ENCODE data around the gene YWHAQ. TPM values are rescaled to one million over a fixed set of nuclear protein-coding genes. Genes with fewer than 3 reads are reported as not detected.
A peak's percentile ranks its signal among the peaks of the same experiment; 100 is the strongest.
"Not testable (repeated sequence)": the region's sequence is repeated elsewhere in the genome, so short reads cannot be mapped to it uniquely, and the experiment has no call there.

Gene YWHAQ
- total and polyA plus RNA-seq, 5 donors from 2014 or later: 160 to 359 (median 279) TPM

DNA sequence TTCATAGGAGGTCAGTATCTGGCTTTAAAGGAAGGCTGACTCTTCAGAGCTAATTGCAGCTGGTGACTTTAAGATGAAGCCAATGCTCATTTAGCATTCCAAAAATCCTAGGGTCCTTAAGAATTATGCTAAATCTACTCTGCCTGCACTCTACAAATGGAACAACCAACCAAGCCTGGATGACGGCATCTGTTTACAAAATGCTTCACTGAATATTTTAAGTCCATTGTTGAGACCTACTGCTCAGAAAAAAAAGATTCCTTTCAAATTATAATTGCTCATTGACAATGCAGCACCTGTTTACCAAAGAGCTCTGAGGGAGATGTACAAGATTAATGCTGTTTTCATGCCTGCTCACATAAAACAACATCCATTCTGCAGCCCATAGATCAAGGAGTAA lies 31.4 kb downstream of the YWHAQ start:
- peaks cover 7 to 11% of the 10 kb centered on the region in 2 experiments for H3K9me3 ChIP-seq (ENCODE audit: control insufficient read depth in 2 of 2, low read length in 2 of 2)
- ATAC-seq (ENCODE audit: low read depth in 2 of 2) (no peak), DNase-seq (no peak)
- H3K4me3 ChIP-seq (ENCODE audit: low read depth, low read length): no peak overlapping the region
- no peak overlapping the region for H3K4me3 Mint-ChIP-seq
- H3K9me3 Mint-ChIP-seq: peaks cover 0 to 13% (median 3%) of the 10 kb centered on the region in 7 donors
- peaks cover 23% of the 10 kb centered on the region for H3K36me3 Mint-ChIP-seq
- H3K27ac Mint-ChIP-seq: peak overlapping the region in 2 of 3 donors; percentile 24 to 44
- peaks cover 29% of the 10 kb centered on the region for H3K36me3 ChIP-seq (ENCODE audit: control insufficient read depth, insufficient read depth, low read length)
- no peak overlapping the region for H3K27ac ChIP-seq (ENCODE audit: insufficient read depth, low read length, poor library complexity, severe bottlenecking)
- no peaks in the 10 kb centered on the region for H3K27me3 ChIP-seq (ENCODE audit: control insufficient read depth, insufficient read depth, low read length)
- no peaks in the 10 kb centered on the region for H3K27me3 Mint-ChIP-seq
- H3K4me1 Mint-ChIP-seq: peaks cover 29 to 54% (median 42%) of the 10 kb centered on the region in 4 donors
- H3K4me1 ChIP-seq (ENCODE audit: control insufficient read depth, insufficient read depth, low read length, poor library complexity, severe bottlenecking): peaks cover 24% of the 10 kb centered on the region

DNA sequence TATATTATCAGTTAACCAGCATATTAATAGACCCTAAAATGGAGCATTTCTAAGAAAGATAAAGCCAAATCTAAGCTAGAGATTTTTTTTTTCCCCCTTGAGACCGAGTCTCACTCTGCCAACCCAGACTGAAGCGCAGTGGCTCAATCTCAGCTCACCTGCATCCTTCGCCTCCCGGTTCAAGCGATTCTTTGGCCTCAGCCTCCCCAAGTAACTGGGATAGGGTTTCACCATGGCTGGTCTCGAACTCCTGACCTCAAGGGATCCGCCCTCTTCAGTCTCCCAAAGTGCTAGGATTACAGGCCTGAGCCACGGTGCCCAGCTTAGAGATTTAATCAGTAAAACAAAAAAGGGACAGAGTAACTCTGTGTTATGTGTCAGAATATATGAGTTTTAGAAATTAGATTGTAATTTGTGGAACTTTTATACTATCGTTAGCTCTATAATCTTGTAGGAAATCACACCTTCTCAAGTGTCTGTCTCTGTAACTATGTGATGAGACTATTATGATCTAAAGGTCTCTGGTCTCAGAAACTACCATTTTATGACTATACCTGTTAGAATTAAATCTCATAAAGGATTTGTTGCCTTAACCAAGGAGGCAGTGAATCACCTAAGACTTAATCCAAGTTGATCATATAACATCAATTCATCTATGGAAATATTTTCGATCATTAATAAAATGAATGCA lies 34.0 kb downstream of the YWHAQ start:
- DNase-seq (peak in 2 of 3 donors; percentile 5 to 31), ATAC-seq (ENCODE audit: low read depth in 2 of 2) (peak; percentile 30 to 36)
- H3K27me3 ChIP-seq (ENCODE audit: control insufficient read depth, insufficient read depth, low read length): no peaks in the 10 kb centered on the region
- peak overlapping the region; percentile 78 for H3K4me3 ChIP-seq (ENCODE audit: low read depth, low read length)
- Mint-ChIP-seq H3K4me1 (peaks cover 29 to 65% (median 42%) of the 10 kb centered on the region in 4 donors), H3K36me3 (peaks cover 21% of the 10 kb centered on the region), H3K9me3 (peaks cover 0 to 13% (median 3%) of the 10 kb centered on the region in 7 donors), H3K27me3 (no peaks in the 10 kb centered on the region), H3K27ac (peak overlapping the region; percentile 89 to 96 (median 94)), H3K4me3 (peak overlapping the region; percentile 77 to 96 (median 85))
- H3K36me3 ChIP-seq (ENCODE audit: control insufficient read depth, insufficient read depth, low read length): peaks cover 27% of the 10 kb centered on the region
- peak overlapping the region; percentile 68 for H3K27ac ChIP-seq (ENCODE audit: insufficient read depth, low read length, poor library complexity, severe bottlenecking)
- peaks cover 34% of the 10 kb centered on the region for H3K4me1 ChIP-seq (ENCODE audit: control insufficient read depth, insufficient read depth, low read length, poor library complexity, severe bottlenecking)
- H3K9me3 ChIP-seq (ENCODE audit: control insufficient read depth in 2 of 2, low read length in 2 of 2): peaks cover 7 to 11% of the 10 kb centered on the region in 2 experiments

DNA sequence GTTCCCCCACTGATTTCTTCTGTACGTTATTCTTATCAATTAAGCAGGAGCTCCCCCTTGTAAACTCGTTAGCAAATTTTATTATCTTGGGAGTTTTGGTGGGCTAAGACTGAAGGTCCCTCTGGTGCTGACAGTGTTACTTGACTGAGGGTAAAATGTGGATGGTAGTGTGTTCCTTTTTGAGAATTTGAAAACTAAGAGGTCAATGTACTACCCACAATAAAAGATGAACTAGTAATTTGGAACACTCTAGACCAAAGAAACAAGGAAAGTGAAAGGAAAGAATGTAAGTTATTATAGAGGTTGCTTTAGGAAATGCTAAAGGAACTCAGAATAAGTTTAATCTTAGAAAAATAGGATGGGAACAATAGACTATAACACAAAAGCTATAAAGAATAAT lies 35.1 kb downstream of the YWHAQ start:
- ATAC-seq (ENCODE audit: low read depth in 2 of 2) (no peak), DNase-seq (no peak)
- Histone ChIP-seq H3K36me3 (ENCODE audit: control insufficient read depth, insufficient read depth, low read length) (peaks cover 26% of the 10 kb centered on the region), H3K9me3 (ENCODE audit: control insufficient read depth in 2 of 2, low read length in 2 of 2) (peaks cover 7 to 11% of the 10 kb centered on the region in 2 experiments), H3K4me1 (ENCODE audit: control insufficient read depth, insufficient read depth, low read length, poor library complexity, severe bottlenecking) (peaks cover 34% of the 10 kb centered on the region), H3K27ac (ENCODE audit: insufficient read depth, low read length, poor library complexity, severe bottlenecking) (peak overlapping the region; percentile 68), H3K4me3 (ENCODE audit: low read depth, low read length) (peak overlapping the region; percentile 78), H3K27me3 (ENCODE audit: control insufficient read depth, insufficient read depth, low read length) (no peaks in the 10 kb centered on the region)
- Mint-ChIP-seq H3K27ac (peak overlapping the region; percentile 89 to 96 (median 94)), H3K4me1 (peaks cover 29 to 71% (median 46%) of the 10 kb centered on the region in 4 donors), H3K27me3 (no peaks in the 10 kb centered on the region), H3K9me3 (peaks cover 0 to 13% (median 3%) of the 10 kb centered on the region in 7 donors), H3K4me3 (peak overlapping the region; percentile 77 to 96 (median 85)), H3K36me3 (peaks cover 21% of the 10 kb centered on the region)

DNA sequence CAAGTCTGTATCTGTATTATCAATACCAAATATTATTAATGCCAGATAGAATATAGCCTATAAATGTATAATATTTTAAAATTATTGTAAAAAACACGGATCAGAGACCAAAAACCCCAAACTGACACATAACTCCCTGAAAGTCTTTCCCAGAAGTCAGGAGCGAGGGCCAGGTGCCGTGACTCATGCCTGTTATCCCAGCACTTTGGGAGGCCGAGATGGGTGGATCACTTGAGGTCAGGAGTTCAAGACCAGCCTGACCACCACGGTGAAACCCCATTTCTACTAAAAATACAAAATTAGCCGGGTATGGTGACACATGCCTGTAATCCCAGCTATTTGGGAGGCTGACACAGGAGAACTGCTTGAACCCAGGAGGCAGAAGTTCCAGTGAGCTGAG lies 35.5 kb downstream of the YWHAQ start:
- peaks cover 0 to 13% (median 3%) of the 10 kb centered on the region in 7 donors for H3K9me3 Mint-ChIP-seq
- peaks cover 29 to 68% (median 48%) of the 10 kb centered on the region in 4 donors for H3K4me1 Mint-ChIP-seq
- H3K4me3 Mint-ChIP-seq: peak overlapping the region in 2 of 4 donors; percentile 51 to 96
- not testable (repeated sequence) for DNase-seq; H3K27me3 Mint-ChIP-seq; ATAC-seq (ENCODE audit: low read depth in 2 of 2); H3K27me3 ChIP-seq (ENCODE audit: control insufficient read depth, insufficient read depth, low read length)
- peaks cover 20% of the 10 kb centered on the region for H3K36me3 Mint-ChIP-seq
- Histone ChIP-seq H3K27ac (ENCODE audit: insufficient read depth, low read length, poor library complexity, severe bottlenecking) (peak overlapping the region; percentile 68), H3K4me3 (ENCODE audit: low read depth, low read length) (peak overlapping the region; percentile 78), H3K9me3 (ENCODE audit: control insufficient read depth in 2 of 2, low read length in 2 of 2) (peaks cover 7 to 11% of the 10 kb centered on the region in 2 experiments), H3K36me3 (ENCODE audit: control insufficient read depth, insufficient read depth, low read length) (peaks cover 24% of the 10 kb centered on the region), H3K4me1 (ENCODE audit: control insufficient read depth, insufficient read depth, low read length, poor library complexity, severe bottlenecking) (peaks cover 34% of the 10 kb centered on the region)
- peak overlapping the region in 1 of 3 donors; percentile 89 for H3K27ac Mint-ChIP-seq

DNA sequence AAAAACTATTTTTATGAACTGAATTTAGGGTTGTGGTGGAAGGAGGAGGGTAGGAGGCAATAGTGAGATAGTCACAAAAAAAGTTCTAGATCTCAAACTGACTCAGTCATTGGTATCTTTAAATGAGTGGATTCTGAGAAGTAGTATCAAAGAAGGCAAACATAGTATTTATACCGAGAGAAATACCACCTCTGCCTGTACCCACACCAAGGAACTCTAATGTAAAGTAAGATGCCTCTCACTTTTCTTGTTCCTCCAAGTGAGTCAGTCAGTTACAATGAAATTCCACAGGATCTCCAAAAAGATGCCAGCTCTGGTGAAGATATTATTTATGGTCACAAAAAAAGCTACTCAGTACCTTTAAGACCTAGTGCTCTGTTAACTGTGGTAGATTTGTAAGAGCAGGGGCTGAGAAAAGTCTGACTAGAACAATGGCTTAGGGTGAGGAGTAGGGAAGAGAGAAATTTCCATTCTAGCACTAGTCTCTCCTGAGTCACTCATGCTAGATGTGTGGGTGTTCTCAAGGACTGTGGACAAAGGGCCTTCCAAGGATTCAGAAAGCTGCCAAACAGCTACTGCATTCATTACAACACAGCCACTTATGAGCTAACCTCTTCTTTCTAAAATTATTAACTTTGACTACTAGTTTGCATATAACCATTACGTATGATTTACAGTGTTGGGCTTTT lies 36.3 kb downstream of the YWHAQ start:
- H3K36me3 ChIP-seq (ENCODE audit: control insufficient read depth, insufficient read depth, low read length): peaks cover 24% of the 10 kb centered on the region
- Mint-ChIP-seq H3K27ac (peak overlapping the region in 2 of 3 donors; percentile 3 to 74), H3K4me1 (peaks cover 29 to 67% (median 47%) of the 10 kb centered on the region in 4 donors), H3K36me3 (peaks cover 12% of the 10 kb centered on the region), H3K9me3 (peaks cover 0 to 7% (median 0%) of the 10 kb centered on the region in 7 donors), H3K4me3 (peak overlapping the region; percentile 0 to 90 (median 52)), H3K27me3 (no peaks in the 10 kb centered on the region)
- peaks cover 5% of the 10 kb centered on the region in 2 experiments for H3K9me3 ChIP-seq (ENCODE audit: control insufficient read depth in 2 of 2, low read length in 2 of 2)
- peak overlapping the region; percentile 47 for H3K4me3 ChIP-seq (ENCODE audit: low read depth, low read length)
- peaks cover 34% of the 10 kb centered on the region for H3K4me1 ChIP-seq (ENCODE audit: control insufficient read depth, insufficient read depth, low read length, poor library complexity, severe bottlenecking)
- H3K27me3 ChIP-seq (ENCODE audit: control insufficient read depth, insufficient read depth, low read length): no peaks in the 10 kb centered on the region
- peak; percentile 35 to 43 for ATAC-seq (ENCODE audit: low read depth in 2 of 2)
- peak overlapping the region; percentile 23 for H3K27ac ChIP-seq (ENCODE audit: insufficient read depth, low read length, poor library complexity, severe bottlenecking)
- peak in 1 of 3 donors; percentile 39 for DNase-seq

DNA sequence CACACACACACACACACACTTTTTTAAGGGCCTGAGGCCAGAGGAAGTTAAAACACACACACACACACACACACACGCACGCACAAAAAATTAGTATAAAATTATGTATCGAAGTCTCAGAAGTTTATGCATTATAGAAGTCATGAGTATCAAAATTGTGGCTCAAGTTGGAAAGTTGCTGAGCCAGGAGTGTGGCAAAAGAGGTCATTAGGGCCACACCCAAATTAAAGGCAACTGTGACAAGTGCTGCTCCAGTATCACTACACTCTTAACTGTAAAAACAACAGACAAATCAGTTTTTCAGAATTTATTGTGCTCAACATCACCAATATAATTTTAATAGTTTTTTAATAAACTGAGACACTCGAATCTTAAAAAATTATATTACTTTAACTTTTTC lies 36.9 kb downstream of the YWHAQ start:
- Mint-ChIP-seq H3K9me3 (peaks cover 0 to 4% (median 0%) of the 10 kb centered on the region in 7 donors), H3K27me3 (no peaks in the 10 kb centered on the region), H3K36me3 (peaks cover 7% of the 10 kb centered on the region), H3K4me1 (peaks cover 29 to 63% (median 46%) of the 10 kb centered on the region in 4 donors), H3K4me3 (peak overlapping the region in 1 of 4 donors; percentile 56), H3K27ac (peak overlapping the region; percentile 36 to 74 (median 38))
- Histone ChIP-seq H3K4me1 (ENCODE audit: control insufficient read depth, insufficient read depth, low read length, poor library complexity, severe bottlenecking) (peaks cover 34% of the 10 kb centered on the region), H3K9me3 (ENCODE audit: control insufficient read depth in 2 of 2, low read length in 2 of 2) (no peaks in the 10 kb centered on the region), H3K4me3 (ENCODE audit: low read depth, low read length) (peak overlapping the region; percentile 47), H3K36me3 (ENCODE audit: control insufficient read depth, insufficient read depth, low read length) (peaks cover 23% of the 10 kb centered on the region), H3K27me3 (ENCODE audit: control insufficient read depth, insufficient read depth, low read length) (no peaks in the 10 kb centered on the region), H3K27ac (ENCODE audit: insufficient read depth, low read length, poor library complexity, severe bottlenecking) (no peak overlapping the region)
- ATAC-seq (ENCODE audit: low read depth in 2 of 2) (no peak), DNase-seq (peak in 1 of 3 donors; percentile 15)

DNA sequence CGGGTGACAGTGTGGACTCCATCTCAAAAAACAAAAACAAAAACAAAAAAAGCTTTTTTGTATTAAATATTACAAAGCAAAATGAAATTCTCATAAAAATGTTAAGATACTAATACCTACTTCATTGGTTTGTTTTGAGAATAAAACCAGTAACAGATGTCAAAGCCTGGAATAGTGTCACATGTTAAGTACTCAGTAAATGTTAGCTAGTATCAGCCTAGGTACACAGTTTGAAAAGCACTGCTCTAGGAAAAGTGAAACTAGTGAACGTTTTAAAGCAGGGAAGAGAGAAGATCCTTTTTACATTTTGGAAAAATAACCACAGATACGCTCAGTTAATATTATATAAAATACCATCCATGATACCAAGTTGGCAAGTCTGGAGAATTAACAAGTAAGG lies 38.1 kb downstream of the YWHAQ start:
- H3K4me1 Mint-ChIP-seq: peaks cover 24 to 56% (median 41%) of the 10 kb centered on the region in 4 donors
- peaks cover 28% of the 10 kb centered on the region for H3K36me3 ChIP-seq (ENCODE audit: control insufficient read depth, insufficient read depth, low read length)
- H3K27me3 Mint-ChIP-seq: no peaks in the 10 kb centered on the region
- no peaks in the 10 kb centered on the region for H3K27me3 ChIP-seq (ENCODE audit: control insufficient read depth, insufficient read depth, low read length)
- H3K9me3 Mint-ChIP-seq: no peaks in the 10 kb centered on the region
- DNase-seq (no peak), ATAC-seq (ENCODE audit: low read depth in 2 of 2) (no peak)
- H3K9me3 ChIP-seq (ENCODE audit: control insufficient read depth in 2 of 2, low read length in 2 of 2): no peaks in the 10 kb centered on the region
- H3K4me3 ChIP-seq (ENCODE audit: low read depth, low read length): no peak overlapping the region
- peak overlapping the region in 1 of 4 donors; percentile 23 for H3K4me3 Mint-ChIP-seq
- peaks cover 34% of the 10 kb centered on the region for H3K4me1 ChIP-seq (ENCODE audit: control insufficient read depth, insufficient read depth, low read length, poor library complexity, severe bottlenecking)
- peaks cover 1% of the 10 kb centered on the region for H3K36me3 Mint-ChIP-seq
- H3K27ac Mint-ChIP-seq: peak overlapping the region in 1 of 3 donors; percentile 67
- H3K27ac ChIP-seq (ENCODE audit: insufficient read depth, low read length, poor library complexity, severe bottlenecking): no peak overlapping the region

All from CD4-positive, CD25-positive, alpha-beta regulatory T cell (primary cell).